GM12801 (cell line): ENCODE results near the gene SHC3.

Experiments used
- TF ChIP-seq, protein P1 (sequence below): IDR thresholded peaks from one replicate; pipeline ENCODE4 v1.5.1; 2011; ENCODE audit warnings: control low read depth; ENCODE audit not compliant: insufficient read length; ENCODE audit errors: extremely low read depth

Gene SHC3

DNA sequence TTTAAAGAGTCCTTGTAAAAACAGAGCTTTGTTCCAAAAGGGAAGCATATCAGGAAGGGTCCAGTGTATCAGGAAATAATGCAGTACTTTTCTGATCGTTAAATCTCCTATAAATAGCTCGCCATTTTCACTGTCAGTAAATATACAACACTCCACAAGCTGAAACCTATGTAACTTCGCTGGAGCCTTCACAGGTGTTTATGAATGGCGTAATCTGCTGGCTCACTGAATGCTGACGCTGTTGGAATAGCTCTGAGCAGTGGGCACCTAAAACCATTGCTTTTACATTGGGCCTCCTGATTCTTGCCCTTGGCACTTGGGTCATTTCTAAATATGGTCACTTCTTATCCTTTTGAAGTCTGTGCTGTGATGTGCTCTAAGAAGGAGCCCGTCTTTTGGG lies 4.3 kb downstream of the SHC3 start:
- TF ChIP-seq, protein P1, sequence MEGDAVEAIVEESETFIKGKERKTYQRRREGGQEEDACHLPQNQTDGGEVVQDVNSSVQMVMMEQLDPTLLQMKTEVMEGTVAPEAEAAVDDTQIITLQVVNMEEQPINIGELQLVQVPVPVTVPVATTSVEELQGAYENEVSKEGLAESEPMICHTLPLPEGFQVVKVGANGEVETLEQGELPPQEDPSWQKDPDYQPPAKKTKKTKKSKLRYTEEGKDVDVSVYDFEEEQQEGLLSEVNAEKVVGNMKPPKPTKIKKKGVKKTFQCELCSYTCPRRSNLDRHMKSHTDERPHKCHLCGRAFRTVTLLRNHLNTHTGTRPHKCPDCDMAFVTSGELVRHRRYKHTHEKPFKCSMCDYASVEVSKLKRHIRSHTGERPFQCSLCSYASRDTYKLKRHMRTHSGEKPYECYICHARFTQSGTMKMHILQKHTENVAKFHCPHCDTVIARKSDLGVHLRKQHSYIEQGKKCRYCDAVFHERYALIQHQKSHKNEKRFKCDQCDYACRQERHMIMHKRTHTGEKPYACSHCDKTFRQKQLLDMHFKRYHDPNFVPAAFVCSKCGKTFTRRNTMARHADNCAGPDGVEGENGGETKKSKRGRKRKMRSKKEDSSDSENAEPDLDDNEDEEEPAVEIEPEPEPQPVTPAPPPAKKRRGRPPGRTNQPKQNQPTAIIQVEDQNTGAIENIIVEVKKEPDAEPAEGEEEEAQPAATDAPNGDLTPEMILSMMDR, result no peak

DNA sequence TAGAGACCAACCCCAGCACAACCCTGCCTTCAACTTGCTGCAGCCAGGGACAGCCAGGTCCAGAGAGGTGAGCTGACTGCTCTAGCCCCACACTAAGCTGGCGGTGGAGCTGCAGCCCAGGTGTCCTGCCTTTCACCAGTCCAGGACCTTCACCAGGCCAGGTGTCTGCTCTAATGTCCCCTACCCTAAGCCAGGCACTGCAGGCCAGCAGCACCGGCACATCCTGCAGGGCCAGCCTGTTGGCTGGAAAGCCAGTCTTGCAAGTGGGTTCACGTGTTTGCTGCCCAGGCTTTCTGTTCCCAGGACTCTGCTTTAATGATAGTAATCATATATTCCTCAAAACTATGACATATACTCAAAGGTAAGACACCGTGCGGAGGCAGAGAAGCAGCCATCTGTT lies 5.5 kb downstream of the SHC3 start:
- TF ChIP-seq, protein P1, result no peak

DNA sequence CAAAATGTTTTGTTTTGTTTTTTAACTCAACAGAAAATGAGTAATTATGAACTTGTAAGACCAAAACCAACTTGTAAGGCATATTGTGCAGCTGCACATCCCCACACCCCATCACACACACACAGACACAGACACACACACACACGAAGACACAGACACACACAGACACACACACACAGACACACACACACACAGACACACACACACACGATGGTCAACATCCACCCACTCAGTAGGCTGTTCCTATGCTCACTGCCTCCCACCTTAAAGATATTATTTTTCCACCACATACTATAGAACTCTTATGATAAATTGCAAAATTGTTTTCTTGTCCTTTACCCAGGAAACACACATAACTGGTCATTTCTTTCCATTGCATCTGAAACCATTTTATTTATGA lies 6.2 kb downstream of the SHC3 start:
- TF ChIP-seq, protein P1, result no peak

DNA sequence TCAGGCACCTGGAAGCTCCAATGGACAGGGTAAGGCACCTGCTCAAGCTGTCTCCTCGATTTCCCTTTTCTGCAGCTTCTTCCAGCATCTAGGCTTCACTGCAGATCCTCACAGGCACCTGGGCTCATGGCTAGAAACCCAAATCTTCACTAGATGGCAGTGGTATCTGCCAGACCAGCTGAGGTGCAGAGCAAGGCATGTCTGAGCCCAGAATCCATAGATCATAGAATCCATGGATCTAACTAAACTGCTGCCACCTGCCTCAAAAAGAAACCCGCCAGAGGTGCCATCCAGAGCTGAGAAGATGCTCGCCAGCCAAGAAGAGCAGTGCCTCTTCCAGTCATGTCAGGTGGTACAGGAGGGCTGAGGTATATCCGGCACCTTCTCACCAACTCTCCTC lies 6.9 kb downstream of the SHC3 start:
- TF ChIP-seq, protein P1, result no peak

DNA sequence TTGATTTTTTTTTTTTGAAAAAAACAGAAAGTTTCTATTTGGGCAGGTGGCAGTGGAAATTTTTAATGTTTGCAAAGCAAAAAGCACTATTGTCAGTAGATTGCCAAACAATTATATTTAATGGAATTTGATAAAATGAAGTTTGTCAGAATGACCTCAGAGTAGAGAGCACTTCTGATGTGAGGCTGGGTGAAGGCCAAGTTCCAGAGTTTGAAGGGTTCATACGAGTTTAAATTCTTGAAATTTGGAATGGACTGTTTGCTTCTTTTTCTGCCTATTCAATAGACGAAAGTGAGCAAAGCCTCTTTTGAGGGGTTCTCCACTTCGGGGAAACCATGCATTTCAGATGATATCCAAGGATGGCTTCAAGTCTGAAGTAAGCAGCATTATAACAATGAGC lies 7.4 kb downstream of the SHC3 start:
- TF ChIP-seq, protein P1, result no peak

DNA sequence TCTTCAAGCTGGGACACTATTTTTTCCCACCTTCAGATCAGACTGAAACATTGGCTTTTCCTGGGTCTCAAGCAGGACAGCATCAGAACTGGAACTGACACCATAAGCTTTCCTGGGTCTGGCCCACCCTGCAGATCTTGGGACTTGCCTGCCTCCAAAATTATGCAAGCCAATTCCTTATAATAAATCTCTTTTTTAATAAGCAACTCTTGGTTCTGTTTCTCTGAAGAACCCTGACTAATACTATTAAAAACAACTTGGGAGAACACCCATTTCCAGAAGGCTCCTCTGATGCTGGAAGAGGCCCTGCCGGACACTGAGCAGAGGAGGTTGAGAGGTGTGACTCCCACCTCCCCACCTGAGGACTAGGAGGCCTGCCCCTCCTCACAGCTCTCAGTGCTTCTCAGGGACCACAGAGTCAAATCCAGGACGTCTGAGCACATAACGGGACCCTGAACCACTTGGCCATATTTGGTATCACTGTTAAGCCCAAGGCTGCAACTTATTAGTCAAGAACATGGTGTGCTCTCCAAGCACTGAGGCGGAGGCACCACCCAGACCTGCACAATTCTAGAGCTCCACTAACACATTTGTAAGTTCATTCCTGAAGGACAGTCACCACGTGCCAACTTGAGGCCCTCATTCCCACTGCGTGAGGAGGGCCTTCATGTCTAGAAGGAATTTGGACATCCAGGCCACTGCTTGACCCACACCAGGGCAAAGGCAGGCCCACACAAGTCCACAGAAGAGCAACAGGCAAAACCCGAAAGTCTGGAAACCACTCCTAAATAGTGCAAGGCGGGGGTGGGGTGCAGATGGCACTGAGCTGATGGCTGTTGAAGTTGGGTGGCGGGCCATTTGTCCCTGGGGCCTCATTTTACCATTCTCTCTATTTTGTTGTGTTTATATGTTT lies 9.5 kb downstream of the SHC3 start:
- TF ChIP-seq, protein P1, result no peak

DNA sequence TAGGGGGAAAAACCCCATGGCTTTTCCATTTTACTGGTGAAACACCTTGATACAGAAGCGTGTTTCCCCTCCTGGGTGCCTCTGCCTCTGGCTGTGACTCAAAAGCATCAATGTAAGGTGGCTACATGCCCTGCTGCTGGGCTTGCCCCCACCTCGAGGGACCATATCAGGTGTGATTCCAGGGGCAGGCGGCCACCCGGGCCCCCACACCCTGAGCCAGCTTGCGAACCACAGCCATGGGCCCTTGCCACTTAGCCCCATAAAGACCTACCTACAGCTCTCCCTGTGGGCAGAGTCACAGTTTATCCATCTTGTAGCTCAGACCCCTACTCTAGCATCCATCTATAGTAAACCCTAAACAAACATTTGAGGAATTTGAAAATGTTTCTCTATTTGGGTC lies 10.8 kb downstream of the SHC3 start:
- TF ChIP-seq, protein P1, result no peak
